GM19463 (cell line): Measurements from ENCODE around the gene KRTAP10-12.
"Not testable (repeated sequence)": the region's sequence is repeated elsewhere in the genome, so short reads cannot be mapped to it uniquely, and the experiment has no call there.

Experiments
- ATAC-seq: cut with Tn5 transposase; IDR thresholded peaks from one replicate; pipeline ENCODE4 v1.9.1; 2021; ENCODE audit warnings: mild to moderate bottlenecking, moderate library complexity; ENCODE audit not compliant: unreplicated experiment

The KRTAP10-12 gene

DNA sequence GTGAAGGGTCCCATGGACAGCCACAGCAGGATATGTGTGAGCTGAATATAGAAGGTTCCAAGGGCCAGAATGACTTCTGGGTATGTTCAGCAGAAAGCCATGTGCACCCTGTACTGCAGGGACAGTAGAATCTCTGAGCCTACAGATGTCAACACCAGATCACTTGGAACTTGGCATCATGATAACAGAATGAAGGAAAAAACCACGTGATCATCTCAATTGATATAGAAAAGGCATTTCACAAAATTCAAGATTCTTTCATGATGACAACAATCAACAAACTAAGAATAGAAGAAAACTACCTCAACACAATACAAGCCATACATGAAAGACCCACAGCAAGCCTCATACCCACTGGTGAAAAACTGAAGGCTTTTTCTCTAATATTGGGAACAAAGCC is 29.4 kb upstream of the KRTAP10-12 start:
- no peak for ATAC-seq

DNA sequence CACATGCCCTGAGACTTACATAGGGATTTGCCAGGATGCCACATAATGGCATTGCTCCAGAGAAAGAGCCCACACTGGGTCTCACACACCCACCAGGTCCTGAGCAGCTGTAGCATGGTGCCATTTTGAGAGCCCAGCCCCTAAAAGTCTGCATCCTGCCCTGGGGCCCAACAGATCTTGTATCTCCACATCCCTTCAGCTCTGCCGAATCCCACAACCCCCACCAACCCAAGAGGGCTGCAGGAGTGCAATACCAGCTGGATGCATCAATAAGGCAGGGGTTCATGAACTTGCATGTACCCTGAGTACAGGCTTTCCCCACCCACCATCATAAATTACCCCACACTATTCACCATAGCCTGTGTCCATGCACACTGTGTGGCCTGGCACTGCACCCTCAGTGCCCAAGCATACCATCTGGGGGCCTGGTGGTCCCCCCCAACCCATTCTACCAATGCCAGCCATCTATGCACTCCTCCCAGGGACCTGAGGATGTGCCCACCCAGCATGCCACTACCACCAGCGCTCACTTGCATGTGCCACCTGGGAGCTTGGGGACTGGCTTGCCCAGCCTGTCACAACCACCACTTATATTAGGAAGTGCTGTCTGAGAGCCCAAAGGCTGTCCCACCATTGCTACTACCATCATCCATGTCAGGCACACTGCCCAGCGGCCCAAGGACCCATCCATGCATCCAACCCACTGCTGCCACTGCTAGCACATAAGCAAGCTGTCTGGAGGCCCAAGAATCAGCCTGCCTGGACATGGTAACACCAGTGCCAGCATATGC is 26.1 kb upstream of the KRTAP10-12 start:
- ATAC-seq: no peak

DNA sequence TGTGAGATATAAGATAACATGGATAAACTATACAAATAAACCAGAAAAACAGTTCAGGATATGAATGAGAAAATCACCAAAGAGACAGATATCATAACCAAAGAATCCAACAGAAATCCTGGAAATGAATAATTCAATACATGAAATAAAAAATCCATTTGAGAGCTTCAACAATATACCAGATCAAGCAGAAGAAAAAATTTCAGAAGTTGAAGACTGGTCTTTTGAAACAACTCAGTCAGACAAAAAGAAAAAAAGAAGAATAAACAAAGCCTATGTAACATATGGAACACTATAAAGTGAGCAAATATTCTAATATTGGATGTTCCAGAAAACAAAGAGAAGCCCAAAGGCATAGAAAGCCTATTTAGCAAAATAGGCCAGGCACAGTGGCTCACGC is 25.1 kb upstream of the KRTAP10-12 start:
- no peak for ATAC-seq

DNA sequence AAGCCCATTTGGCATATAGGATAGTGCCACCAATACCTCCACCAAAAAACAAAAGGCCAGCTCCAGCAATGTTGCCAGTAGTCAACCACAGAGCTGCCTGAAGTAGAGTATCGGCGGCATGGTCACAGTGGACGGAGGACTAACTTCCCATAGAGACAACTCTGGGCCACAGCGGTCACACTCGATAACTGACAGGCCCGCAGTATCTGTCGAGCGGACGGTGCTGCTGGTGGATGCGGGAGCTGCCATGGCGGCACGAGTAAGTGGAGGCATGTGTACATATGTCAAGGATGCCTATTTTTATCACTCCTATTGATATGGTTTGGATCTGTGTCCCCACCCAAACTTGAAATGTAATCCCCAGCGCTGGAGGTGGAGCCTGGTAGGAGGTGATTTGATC is 19.1 kb upstream of the KRTAP10-12 start:
- ATAC-seq: no peak

DNA sequence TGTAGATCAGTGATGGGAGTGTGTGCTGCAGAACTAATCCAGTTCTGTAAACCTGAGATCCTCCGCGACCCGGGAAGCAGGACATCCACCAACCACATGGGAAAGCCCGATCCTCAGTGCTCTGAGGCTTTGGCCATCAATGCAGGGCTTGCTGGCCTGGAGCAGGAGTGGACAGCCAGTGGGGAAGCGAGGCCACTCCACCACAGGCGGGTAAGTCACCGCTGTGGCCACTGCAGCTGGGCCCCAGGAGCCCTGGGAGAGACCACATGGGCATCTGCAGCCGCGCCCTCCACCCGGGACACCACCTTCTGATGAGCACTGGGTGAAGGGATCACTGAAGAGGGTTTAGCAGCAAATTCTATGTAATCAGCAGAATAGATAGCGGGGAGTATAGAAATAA is 15.8 kb upstream of the KRTAP10-12 start:
- no peak for ATAC-seq

DNA sequence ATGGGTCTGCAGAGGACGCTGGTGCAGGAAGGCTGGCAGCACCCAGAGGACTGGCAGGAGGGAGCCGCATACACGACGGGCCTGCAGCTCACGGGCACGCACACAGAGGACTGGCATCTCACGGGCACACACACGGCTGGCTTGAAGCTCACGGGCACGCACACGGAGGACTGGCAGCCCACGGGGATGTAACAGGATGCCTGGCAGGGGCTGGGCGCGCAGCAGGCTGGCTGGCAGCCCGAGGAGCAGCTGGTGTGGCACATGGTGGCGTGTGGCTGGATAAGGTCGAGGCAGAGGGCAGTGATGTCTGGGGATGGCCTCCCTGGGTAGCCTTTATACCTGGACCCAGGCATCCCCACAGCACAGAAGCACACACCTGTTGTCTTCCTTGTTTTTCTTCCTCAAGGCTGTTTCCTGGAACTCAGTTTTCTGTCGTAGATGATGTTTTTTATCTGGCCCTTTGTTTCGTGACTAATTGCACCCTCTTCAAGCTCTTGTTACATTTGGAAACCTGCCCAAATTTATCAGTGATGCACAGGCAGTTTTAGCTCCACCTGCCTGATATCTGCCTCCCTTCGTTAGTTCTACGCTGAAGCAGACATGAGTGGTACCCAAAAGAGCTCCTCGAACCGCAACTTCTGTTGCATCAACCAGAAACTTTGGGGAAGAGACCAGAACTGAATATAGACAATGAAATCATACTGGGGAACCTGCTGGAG is 15.0 kb upstream of the KRTAP10-12 start, which contains the start of gene KRTAP12-1:
TSS of gene KRTAP12-1 (minus strand) at position 303 of the 719 bp plus-strand sequence. CDS start at position 263, 40 bp downstream.
- no peak for ATAC-seq

DNA sequence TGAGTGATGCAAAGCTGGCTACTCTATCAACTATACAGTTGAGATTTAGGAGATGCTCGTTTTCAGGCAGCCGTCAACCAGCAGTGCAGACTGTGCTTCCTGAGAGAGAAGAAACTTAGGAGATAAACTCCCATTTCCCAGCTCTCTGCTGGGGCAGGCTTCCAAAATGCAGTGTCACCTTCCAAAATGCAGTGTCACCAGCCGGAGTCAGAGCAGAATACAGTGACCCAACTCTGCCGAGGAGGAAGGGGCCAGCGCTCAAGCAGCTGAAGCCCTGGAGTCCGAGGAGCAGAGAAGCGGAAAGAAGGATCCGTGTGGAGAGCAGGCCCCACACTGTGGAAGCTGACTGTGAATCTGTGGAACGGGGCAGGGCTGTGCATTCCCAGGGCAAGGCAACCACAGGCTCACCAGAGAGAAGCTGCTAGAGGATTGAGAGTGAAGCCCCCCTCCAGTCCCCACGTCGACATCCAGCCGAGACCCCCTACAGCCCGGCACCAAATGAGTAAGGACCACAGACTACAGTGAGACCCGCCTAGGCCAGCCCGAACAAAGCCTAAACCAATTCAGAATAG is 14.3 kb upstream of the KRTAP10-12 start:
- no peak for ATAC-seq

DNA sequence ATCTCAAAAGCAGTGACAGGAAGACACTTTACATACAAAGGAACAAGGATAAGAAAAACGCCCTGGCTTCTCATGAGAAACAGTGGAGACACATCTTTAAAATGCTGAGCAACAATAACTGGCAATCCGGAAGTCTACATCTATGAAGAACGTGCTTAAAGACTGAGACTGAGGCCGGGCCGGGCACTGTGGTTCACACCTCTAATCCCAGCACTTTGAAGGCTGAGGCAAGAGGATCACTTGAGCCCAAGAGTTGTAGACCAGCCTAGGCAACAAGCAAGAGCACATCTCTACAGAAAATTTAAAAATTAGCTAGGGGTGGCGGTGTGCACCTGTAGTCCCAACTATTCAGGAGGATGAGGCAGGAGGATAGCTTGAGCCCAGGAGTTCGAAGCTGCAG is 12.9 kb upstream of the KRTAP10-12 start:
- no peak for ATAC-seq

DNA sequence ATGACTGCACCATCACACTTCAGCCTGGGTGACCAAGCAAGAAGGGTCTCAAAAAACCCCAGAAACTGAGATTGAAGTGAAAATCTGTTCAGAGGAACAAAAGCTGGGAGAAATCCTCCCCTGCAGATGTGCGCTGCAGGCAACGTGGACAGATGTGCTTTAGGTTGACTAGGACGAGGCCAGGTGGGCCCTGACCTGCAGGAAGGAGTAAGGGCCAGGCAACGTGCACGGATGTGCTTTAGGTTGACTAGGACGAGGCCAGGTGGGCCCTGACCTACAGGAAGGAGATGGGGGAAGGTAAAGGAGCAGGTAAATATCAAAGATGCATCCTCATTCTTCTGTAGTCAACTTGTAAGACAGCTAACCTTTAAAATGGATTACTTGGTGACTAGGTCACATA is 12.5 kb upstream of the KRTAP10-12 start:
- ATAC-seq: no peak

DNA sequence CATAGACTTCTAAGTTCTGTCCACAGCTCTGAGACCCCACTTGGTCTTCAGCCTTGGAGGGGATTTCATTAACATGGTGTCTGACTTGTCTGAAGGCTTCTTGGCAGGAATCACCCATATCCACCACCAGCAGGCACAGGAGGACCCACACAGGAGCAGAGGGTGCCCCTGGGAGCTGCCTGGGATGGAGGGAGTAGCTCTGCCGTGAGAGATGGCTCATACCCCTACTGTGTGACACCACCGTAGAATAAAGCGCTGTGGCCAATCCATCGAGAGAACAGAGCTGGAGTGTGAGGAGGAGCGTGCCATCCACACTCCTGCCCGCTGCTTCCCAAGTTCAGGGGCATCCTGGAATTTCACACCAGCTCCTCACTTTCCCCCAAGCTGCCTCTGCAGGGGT is 11.9 kb upstream of the KRTAP10-12 start:
- ATAC-seq: not testable (repeated sequence)

DNA sequence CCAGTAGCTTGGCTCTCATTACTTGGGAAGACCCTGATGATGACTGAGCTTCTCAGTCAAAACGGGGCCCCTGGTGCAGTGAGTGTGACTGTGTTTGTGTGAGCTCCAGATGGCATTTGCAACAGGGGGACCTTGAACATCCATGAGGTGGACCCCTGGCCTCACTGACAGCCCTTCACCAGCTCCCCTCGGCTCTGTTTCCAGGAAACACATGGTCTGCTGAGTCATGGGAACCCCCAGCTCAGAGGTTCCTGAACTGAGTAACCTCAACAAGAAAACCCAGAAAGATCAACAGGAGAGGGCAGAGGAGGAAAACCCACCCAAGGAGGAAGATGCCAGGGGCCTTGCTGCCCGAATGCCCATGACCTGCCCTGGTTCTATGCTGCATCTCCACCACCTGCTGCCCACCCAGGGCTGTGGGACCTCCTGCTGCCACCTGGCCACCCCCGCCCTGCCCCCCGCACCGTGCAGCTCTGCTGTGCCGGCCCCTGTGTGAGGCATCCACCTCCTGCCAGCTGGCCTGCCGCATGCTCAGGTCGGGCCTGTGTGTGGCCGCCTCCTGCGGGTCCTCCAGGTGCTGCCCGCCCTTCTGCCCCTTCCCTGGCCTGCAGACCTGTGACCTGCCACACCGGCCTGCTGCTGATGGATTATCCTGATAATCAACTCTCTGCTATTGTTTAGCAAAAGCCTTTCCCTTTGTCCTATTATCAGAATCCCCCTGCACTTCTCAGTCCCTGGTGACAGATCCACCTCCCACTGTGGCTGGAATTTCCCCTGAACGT is 10.8 kb upstream of the KRTAP10-12 start:
- ATAC-seq: no peak

DNA sequence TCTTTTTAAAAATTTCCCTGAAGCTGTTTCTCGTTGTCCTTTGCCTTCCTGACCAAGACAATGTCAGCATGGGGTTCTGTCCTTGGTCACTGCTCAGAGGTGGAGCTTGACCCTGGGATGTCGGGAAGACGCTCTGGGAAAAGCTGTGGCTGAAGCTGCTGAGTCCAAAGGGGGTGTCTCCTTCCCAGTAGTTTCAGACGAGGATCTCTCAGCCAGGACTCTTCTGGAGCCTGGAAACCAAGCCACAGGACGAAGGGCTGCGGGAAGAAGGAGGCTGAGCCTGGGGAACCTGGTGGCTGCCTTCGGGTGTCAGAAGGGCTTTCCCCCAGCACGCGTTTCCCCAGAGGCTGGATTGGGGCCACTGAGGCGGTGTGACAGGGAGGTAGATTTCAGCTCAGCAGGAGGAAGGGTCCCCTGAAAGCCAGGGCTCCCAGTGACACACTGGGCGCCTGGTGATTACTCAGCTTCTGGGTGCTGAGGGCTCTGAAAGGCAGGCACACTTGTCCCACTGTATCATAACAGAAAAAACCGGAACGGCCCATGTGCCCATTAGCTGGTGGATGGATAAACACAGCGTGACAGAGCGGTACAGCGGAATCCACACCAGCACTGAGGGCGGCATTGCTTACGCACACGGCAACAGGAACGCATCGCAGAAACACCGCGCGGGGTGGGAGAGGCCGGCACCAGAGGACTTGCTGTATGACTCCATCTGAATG is 10.0 kb upstream of the KRTAP10-12 start:
- ATAC-seq: no peak

DNA sequence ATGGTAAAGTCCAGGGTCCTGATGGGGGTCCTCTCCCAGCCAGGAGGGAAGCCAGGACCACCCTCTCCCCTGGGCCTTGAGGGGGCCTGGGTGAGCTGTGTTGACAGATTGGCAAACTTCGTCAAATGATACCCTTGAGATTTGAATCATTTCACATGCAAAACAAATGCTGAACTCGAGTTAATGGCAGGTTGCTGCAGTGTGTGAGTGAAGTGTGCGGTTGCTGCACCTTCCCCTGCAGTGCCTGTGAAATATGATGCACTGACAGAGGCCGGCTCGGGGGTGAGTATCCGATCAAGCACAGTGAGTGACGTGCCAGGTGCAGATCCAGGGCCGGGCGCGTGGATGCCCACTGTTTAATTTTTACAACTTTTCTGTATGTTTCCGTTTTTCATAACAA is 9.3 kb upstream of the KRTAP10-12 start:
- no peak for ATAC-seq

DNA sequence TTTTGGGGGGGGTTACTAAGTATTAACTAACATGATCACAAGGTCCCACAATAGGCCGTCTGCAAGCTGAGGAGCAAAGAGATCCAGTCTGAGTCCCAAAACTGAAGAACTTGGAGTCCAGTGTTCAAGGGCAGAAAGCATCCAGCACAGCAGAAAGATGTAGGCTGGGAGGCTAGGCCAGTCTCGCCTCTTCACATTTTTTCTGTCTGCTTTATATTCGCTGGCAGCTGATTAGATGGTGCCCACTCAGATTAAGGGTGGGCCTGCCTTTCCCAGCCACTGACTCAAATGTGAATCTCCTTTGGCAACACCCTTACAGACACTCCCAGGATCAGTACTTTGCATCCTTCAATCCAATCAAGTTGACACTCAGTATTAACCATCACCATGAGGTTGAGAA is 7.2 kb upstream of the KRTAP10-12 start:
- ATAC-seq: not testable (repeated sequence)

DNA sequence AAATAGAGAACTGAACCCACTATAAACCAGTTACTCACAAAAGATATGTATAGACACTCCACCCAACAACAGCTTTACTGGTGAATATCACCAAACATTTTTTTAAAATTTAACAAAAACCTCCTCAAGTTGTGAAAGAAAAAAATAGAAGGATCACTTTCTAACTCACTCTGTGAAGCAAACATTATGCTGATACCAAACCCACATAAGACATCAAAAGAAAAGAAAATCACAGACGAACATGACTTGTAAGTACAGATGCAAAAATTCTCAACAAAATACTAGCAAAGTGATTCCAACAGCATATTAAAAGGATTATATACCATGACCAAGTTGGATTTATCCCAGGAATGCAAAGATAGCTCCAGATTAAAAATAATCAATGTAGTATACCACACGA is 5.3 kb upstream of the KRTAP10-12 start:
- ATAC-seq: no peak

DNA sequence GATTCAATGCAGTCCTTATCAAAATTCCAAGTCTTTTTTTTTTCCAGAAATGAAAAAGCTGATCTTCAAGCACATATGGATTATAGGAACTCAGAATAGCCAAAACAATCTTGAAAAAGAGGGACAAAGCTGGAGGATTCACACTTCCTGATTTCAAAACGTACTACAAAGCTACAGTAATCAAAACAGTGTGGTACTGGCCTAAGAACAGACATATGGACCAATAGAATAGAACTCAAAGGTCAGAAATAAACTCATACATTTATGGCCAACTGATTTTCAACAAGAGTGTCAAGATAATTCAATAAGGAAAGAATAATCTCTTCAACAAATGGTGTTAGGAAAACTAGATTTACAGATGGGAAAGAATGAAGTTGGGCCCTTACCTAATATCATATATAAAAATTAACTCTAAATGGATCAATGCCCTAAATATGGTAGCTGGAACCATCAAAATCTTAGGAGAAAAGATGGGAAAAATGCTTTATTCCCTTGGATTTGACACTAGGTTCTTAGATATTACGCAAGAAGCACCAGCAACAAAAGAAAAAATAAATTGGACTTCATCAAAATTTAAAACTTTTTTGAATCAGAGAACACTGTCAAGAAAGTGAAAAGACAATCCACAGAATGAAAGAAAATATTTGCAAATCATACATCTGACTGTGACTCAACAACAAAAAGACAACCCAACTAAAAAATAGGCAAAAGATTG is 4.0 kb upstream of the KRTAP10-12 start:
- no peak for ATAC-seq

DNA sequence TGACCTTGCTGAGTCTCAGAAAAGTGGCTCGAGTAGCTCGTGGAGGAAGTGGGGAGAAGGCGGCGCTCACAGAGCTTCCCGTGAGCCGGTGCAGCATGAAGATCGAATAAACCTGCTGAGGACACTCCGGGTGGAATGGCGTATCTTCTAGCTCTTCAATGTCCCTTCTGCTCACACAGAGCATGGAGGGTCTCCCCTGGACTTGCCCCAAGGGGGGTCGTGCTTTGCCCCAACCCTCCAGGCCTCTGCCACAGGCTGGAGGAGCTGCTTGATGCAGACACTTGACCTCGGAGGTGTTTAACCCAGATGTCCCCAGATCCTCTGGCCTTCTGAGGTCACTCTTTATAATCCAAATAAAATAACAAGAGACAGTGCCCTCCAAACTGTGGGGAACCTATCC is 2.2 kb upstream of the KRTAP10-12 start:
- no peak for ATAC-seq

DNA sequence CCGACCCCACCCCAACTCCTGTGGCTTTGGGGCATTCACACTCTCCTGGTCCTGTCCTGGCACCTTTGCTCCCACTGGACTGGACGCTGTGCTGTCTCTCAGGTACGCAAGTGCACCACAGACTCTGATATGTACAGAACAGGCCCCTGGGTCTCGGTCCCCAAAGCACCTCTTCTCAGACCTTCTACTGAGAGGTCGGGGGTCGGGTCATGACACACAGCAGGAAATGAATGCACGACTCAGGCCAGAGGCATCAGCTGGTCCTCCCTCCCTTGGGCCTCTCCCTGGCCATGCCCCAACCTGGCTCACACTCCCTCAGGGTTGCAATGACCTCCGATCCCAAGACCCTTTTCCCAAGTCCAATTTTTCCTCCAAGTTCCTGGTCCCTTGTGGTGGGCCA is 1.8 kb upstream of the KRTAP10-12 start:
- no peak for ATAC-seq

DNA sequence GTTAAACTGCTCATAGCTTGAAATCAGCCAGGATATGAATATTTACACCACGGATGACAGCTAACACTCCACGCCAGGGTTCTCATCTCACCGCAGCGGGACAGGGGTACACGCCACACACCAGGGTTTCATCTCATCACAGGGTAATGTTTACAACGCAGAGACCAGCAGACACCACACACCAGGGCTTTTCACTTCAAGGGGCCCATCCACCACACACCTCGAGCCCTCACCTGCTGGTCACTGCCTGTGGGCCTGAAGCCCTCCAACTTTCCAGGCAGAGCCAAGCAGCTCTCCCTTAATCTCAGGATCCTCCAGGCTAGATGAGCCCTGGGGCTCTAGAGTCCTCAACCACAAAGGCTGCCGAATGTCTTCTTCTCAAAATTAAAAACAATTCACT is 1.3 kb upstream of the KRTAP10-12 start:
- no peak for ATAC-seq

DNA sequence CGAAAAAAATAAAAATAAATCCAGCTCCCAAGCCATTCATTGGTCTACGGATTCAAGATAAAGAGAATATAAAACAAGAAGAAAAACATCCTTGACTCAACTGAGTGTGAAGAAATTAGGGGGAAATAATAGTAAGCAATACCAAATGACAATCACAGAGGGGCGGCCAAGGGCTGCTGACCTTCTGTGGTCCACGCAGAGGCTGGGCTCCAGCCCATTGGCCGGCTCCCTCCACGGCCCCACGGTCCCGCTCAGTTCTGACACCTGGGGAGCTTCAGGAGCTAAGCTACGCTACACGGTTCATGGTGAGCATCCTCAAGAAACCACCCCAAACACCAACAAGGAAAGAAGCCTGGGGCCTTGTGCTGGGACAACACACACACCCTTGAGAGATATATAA is 400 bp upstream of the KRTAP10-12 start:
- no peak for ATAC-seq
